ENCODE results near the gene C11orf97. TPM values are rescaled to one million over a fixed set of nuclear protein-coding genes. Genes with fewer than 3 reads are reported as not detected.
A peak's percentile ranks its signal among the peaks of the same experiment; 100 is the strongest.

Gene C11orf97
- total RNA-seq, 1 donor from 2014 or later, result not detected

- FAIRE-seq (no peak), DNase-seq (ENCODE audit: low read depth) (peak; percentile 52)
- no peak overlapping the region for H3K4me2 ChIP-seq (ENCODE audit: low read length)
- no peaks in the 10 kb centered on the region for H3K9me3 Mint-ChIP-seq (ENCODE audit: unreplicated experiment)
- H3K27me3 Mint-ChIP-seq (ENCODE audit: low read depth, unreplicated experiment), result peaks cover 2% of the 10 kb centered on the region
- peaks cover 6% of the 10 kb centered on the region for H3K4me1 ChIP-seq (ENCODE audit: insufficient read depth, low read length)
- TF ChIP-seq CTCF (IDR thresholded peaks at IDR 0.05; ENCODE audit: insufficient read depth, low read depth, low read length) (no peak), EZH2 (IDR thresholded peaks at IDR 0.05; ENCODE audit: insufficient read depth, low read length) (no peak)
- H3K4me3 Mint-ChIP-seq (ENCODE audit: unreplicated experiment), result no peak overlapping the region
- H3K27ac ChIP-seq (ENCODE audit: low read depth, low read length), result peak overlapping the region; percentile 24
- no peaks in the 10 kb centered on the region for H3K36me3 Mint-ChIP-seq (ENCODE audit: low read depth, unreplicated experiment)
- no peaks in the 10 kb centered on the region for H4K20me1 ChIP-seq (ENCODE audit: insufficient read depth, low read length)
- H3K79me2 ChIP-seq (ENCODE audit: insufficient read depth, low read length), result no peaks in the 10 kb centered on the region
- no peak overlapping the region for H2AFZ ChIP-seq (ENCODE audit: low read depth, low read length)
- no peak overlapping the region for H3K4me3 ChIP-seq (ENCODE audit: insufficient read depth, low read depth, low read length)
- H3K9ac ChIP-seq (ENCODE audit: low read length), result no peak overlapping the region
- no peaks in the 10 kb centered on the region for H3K9me3 ChIP-seq (ENCODE audit: insufficient read depth, low read depth, low read length)
- H3K27ac Mint-ChIP-seq (ENCODE audit: unreplicated experiment), result no peak overlapping the region
- H3K36me3 ChIP-seq (ENCODE audit: insufficient read depth, low read length), result no peaks in the 10 kb centered on the region
- no peaks in the 10 kb centered on the region for H3K27me3 ChIP-seq (ENCODE audit: insufficient read depth, low read length)
- H3K4me1 Mint-ChIP-seq (ENCODE audit: low read depth, unreplicated experiment), result peaks cover 17% of the 10 kb centered on the region
These were observed 45.2 kb downstream of the C11orf97 start for GRCh38 chr11:94557421-94557820.

GRCh38 chr11:94557992-94558391, 45.7 kb downstream of the C11orf97 start:
- H3K27me3 Mint-ChIP-seq (ENCODE audit: low read depth, unreplicated experiment), result peaks cover 2% of the 10 kb centered on the region
- H3K9ac ChIP-seq (ENCODE audit: low read length), result no peak overlapping the region
- H3K4me2 ChIP-seq (ENCODE audit: low read length), result no peak overlapping the region

More at GRCh38 chr11:94557992-94558391, 45.7 kb downstream of the C11orf97 start:
- H3K79me2 ChIP-seq (ENCODE audit: insufficient read depth, low read length), result no peaks in the 10 kb centered on the region
- H2AFZ ChIP-seq (ENCODE audit: low read depth, low read length), result no peak overlapping the region
- no peaks in the 10 kb centered on the region for H3K27me3 ChIP-seq (ENCODE audit: insufficient read depth, low read length)
- TF ChIP-seq CTCF (IDR thresholded peaks at IDR 0.05; ENCODE audit: insufficient read depth, low read depth, low read length) (no peak), EZH2 (IDR thresholded peaks at IDR 0.05; ENCODE audit: insufficient read depth, low read length) (no peak)
- H3K9me3 ChIP-seq (ENCODE audit: insufficient read depth, low read depth, low read length), result no peaks in the 10 kb centered on the region
- H3K27ac ChIP-seq (ENCODE audit: low read depth, low read length), result peak overlapping the region; percentile 24
- H3K4me1 ChIP-seq (ENCODE audit: insufficient read depth, low read length), result peaks cover 11% of the 10 kb centered on the region
- FAIRE-seq (no peak), DNase-seq (ENCODE audit: low read depth) (peak; percentile 66)
- H3K4me3 ChIP-seq (ENCODE audit: insufficient read depth, low read depth, low read length), result no peak overlapping the region
- Mint-ChIP-seq H3K36me3 (ENCODE audit: low read depth, unreplicated experiment) (no peaks in the 10 kb centered on the region), H3K4me3 (ENCODE audit: unreplicated experiment) (no peak overlapping the region), H3K27ac (ENCODE audit: unreplicated experiment) (no peak overlapping the region), H3K4me1 (ENCODE audit: low read depth, unreplicated experiment) (peaks cover 23% of the 10 kb centered on the region), H3K9me3 (ENCODE audit: unreplicated experiment) (no peaks in the 10 kb centered on the region)
- H4K20me1 ChIP-seq (ENCODE audit: insufficient read depth, low read length), result no peaks in the 10 kb centered on the region
- no peaks in the 10 kb centered on the region for H3K36me3 ChIP-seq (ENCODE audit: insufficient read depth, low read length)

All from astrocyte (in vitro differentiated cells and primary cell).